Nucleus accumbens (tissue), 56 donors: ENCODE measurements around the gene MBNL3.
"Not testable (repeated sequence)": the region's sequence is repeated elsewhere in the genome, so short reads cannot be mapped to it uniquely, and the experiment has no call there.

Experiments used
- DNase-seq, 56 donors: peaks; one replicate each; lab custom pipeline; 2025; lab: John Stamatoyannopoulos, UW

The MBNL3 gene

GRCh38 chrX:132480581-132481203, 8.1 kb downstream of the MBNL3 start:
- DNase-seq: peak in 21 of 56 donors; percentile 0 to 30 (median 3)

- DNase-seq: no peak
Observed at GRCh38 chrX:132474544-132475248, 14.1 kb downstream of the MBNL3 start.

- no peak for DNase-seq
Observed at GRCh38 chrX:132472397-132472796, 16.4 kb downstream of the MBNL3 start.

- no peak for DNase-seq
Observed at GRCh38 chrX:132470831-132471230, 18.0 kb downstream of the MBNL3 start.

- DNase-seq: no peak
Observed at GRCh38 chrX:132470179-132470578, 18.7 kb downstream of the MBNL3 start.

GRCh38 chrX:132468454-132468853, 20.4 kb downstream of the MBNL3 start:
- no peak for DNase-seq

GRCh38 chrX:132467989-132468388, 20.8 kb downstream of the MBNL3 start:
- DNase-seq: no peak

- DNase-seq: no peak
Observed at GRCh38 chrX:132467026-132467425, 21.8 kb downstream of the MBNL3 start.

GRCh38 chrX:132463411-132463810, 25.4 kb downstream of the MBNL3 start:
- no peak for DNase-seq

GRCh38 chrX:132461886-132462285, 27.0 kb downstream of the MBNL3 start:
- DNase-seq: peak in 1 of 56 donors; percentile 0

GRCh38 chrX:132452911-132453550, 35.8 kb downstream of the MBNL3 start:
- no peak for DNase-seq

- not testable (repeated sequence) for DNase-seq
Observed at GRCh38 chrX:132445909-132446308, 42.9 kb downstream of the MBNL3 start.

GRCh38 chrX:132444936-132445335, 43.9 kb downstream of the MBNL3 start:
- no peak for DNase-seq

- DNase-seq: no peak
Observed at GRCh38 chrX:132443196-132444135, 45.4 kb downstream of the MBNL3 start.

- no peak for DNase-seq
Observed at GRCh38 chrX:132442691-132443090, 46.1 kb downstream of the MBNL3 start.

GRCh38 chrX:132435222-132435621, 53.6 kb downstream of the MBNL3 start:
- no peak for DNase-seq

GRCh38 chrX:132433551-132433950, 55.3 kb downstream of the MBNL3 start:
- DNase-seq: no peak

- DNase-seq: no peak
Observed at GRCh38 chrX:132433001-132433400, 55.8 kb downstream of the MBNL3 start.

- no peak for DNase-seq
Observed at GRCh38 chrX:132428896-132429295, 59.9 kb downstream of the MBNL3 start.

GRCh38 chrX:132426695-132427281, 62.0 kb downstream of the MBNL3 start:
- no peak for DNase-seq
